Midbrain (tissue), 1 donor: ENCODE data around the gene PPARD.
"Not testable (repeated sequence)": the region's sequence is repeated elsewhere in the genome, so short reads cannot be mapped to it uniquely, and the experiment has no call there.

Experiments used
- DNase-seq: peaks from one replicate; lab custom pipeline; 2025; lab: John Stamatoyannopoulos, UW

PPARD gene

GRCh38 chr6:35385457-35386202 lies 43.3 kb downstream of the PPARD start:
- no peak for DNase-seq

- no peak for DNase-seq
These were observed 44.6 kb downstream of the PPARD start for GRCh38 chr6:35386989-35387388.

GRCh38 chr6:35388030-35388429 lies 45.7 kb downstream of the PPARD start:
- no peak for DNase-seq

GRCh38 chr6:35388772-35389352 lies 46.5 kb downstream of the PPARD start:
- no peak for DNase-seq

GRCh38 chr6:35389386-35389785 lies 47.0 kb downstream of the PPARD start:
- DNase-seq, result not testable (repeated sequence)

GRCh38 chr6:35391240-35391968 lies 49.0 kb downstream of the PPARD start:
- no peak for DNase-seq

GRCh38 chr6:35392111-35392702 lies 49.8 kb downstream of the PPARD start:
- no peak for DNase-seq

GRCh38 chr6:35392773-35393672 lies 50.7 kb downstream of the PPARD start:
- no peak for DNase-seq

GRCh38 chr6:35396991-35397390 lies 54.6 kb downstream of the PPARD start:
- no peak for DNase-seq

- no peak for DNase-seq
These were observed 55.6 kb downstream of the PPARD start for GRCh38 chr6:35397806-35398418.

GRCh38 chr6:35398526-35398925 lies 56.2 kb downstream of the PPARD start:
- DNase-seq, result no peak

- no peak for DNase-seq
These were observed 57.8 kb downstream of the PPARD start for GRCh38 chr6:35400111-35400510.

GRCh38 chr6:35400901-35401311 lies 58.5 kb downstream of the PPARD start:
- no peak for DNase-seq

- DNase-seq, result no peak
These were observed 59.2 kb downstream of the PPARD start for GRCh38 chr6:35401514-35401913.

- no peak for DNase-seq
These were observed 59.9 kb downstream of the PPARD start for GRCh38 chr6:35402136-35402855.

- DNase-seq, result no peak
These were observed 60.5 kb downstream of the PPARD start for GRCh38 chr6:35402856-35403191.

- no peak for DNase-seq
These were observed 61.4 kb downstream of the PPARD start for GRCh38 chr6:35403544-35404442.

GRCh38 chr6:35406711-35407485 lies 64.5 kb downstream of the PPARD start:
- DNase-seq, result no peak

GRCh38 chr6:35409245-35409644 lies 66.9 kb downstream of the PPARD start:
- DNase-seq, result no peak
